HG03575 (cell line): ENCODE results near the gene ETV1.

Experiments
- ATAC-seq: cut with Tn5 transposase; IDR thresholded peaks from one replicate; pipeline ENCODE4 v1.9.1; 2021; ENCODE audit not compliant: unreplicated experiment, insufficient number of reproducible peaks, low FRiP score; ENCODE audit errors: extremely low read depth

ETV1 gene

GRCh38 chr7:13989126-13989948, at the start of gene ETV1:
Gene ETV1, minus strand, starts transcription at chr7:13989666. Its CDS starts 614 bp downstream, at chr7:13989052.
- no peak for ATAC-seq

- ATAC-seq, result no peak
Observed at GRCh38 chr7:14024406-14024805, 34.9 kb upstream of the ETV1 start.

GRCh38 chr7:14023838-14024237, 34.4 kb upstream of the ETV1 start:
- ATAC-seq, result no peak

GRCh38 chr7:14023342-14023741, 33.9 kb upstream of the ETV1 start:
- ATAC-seq, result no peak

GRCh38 chr7:14021069-14021468, 31.6 kb upstream of the ETV1 start:
- no peak for ATAC-seq

- no peak for ATAC-seq
Observed at GRCh38 chr7:14020339-14020900, 31.0 kb upstream of the ETV1 start.

- ATAC-seq, result no peak
Observed at GRCh38 chr7:14018751-14019150, 29.3 kb upstream of the ETV1 start.

GRCh38 chr7:14016950-14017349, 27.5 kb upstream of the ETV1 start:
- ATAC-seq, result no peak

GRCh38 chr7:14013898-14014297, 24.4 kb upstream of the ETV1 start:
- no peak for ATAC-seq

GRCh38 chr7:14009453-14010418, 20.3 kb upstream of the ETV1 start:
- no peak for ATAC-seq

GRCh38 chr7:14001139-14001538, 11.7 kb upstream of the ETV1 start:
- no peak for ATAC-seq

- ATAC-seq, result no peak
Observed at GRCh38 chr7:14000247-14000646, 10.8 kb upstream of the ETV1 start.

GRCh38 chr7:13998866-13999265, 9.4 kb upstream of the ETV1 start:
- no peak for ATAC-seq

- ATAC-seq, result no peak
Observed at GRCh38 chr7:13992596-13992964, 3.1 kb upstream of the ETV1 start.

- ATAC-seq, result no peak
Observed at GRCh38 chr7:13991791-13992595, 2.5 kb upstream of the ETV1 start.

- ATAC-seq, result no peak
Observed at GRCh38 chr7:13990984-13991790, 1.7 kb upstream of the ETV1 start.

- ATAC-seq, result peak; percentile 39
Observed at GRCh38 chr7:13990319-13990983, 985 bp upstream of the ETV1 start.

GRCh38 chr7:13989949-13990305, 461 bp upstream of the ETV1 start:
- no peak for ATAC-seq
